NCI-H2107 treated with DMSO at 0.1 percent for 48 hours (cell line): Measurements from ENCODE around the gene OCEL1.
"Not testable (repeated sequence)": the region's sequence is repeated elsewhere in the genome, so short reads cannot be mapped to it uniquely, and the experiment has no call there.

Experiments
- DNase-seq: peaks from one replicate; lab custom pipeline; 2025; ENCODE audit not compliant: unreplicated experiment; lab: John Stamatoyannopoulos, UW

OCEL1 gene

GRCh38 chr19:17226002-17226933 lies at the start of gene OCEL1:
OCEL1 (plus strand) TSS chr19:17226226; CDS start chr19:17226248, 22 bp downstream.
- DNase-seq: peak; percentile 88

- DNase-seq: no peak
Measured at GRCh38 chr19:17178291-17178690, 47.7 kb upstream of the OCEL1 start.

GRCh38 chr19:17180997-17181702 lies 44.9 kb upstream of the OCEL1 start:
- DNase-seq: no peak

- no peak for DNase-seq
Measured at GRCh38 chr19:17183271-17183761, 42.7 kb upstream of the OCEL1 start.

- DNase-seq: no peak
Measured at GRCh38 chr19:17183858-17184321, 42.1 kb upstream of the OCEL1 start.

GRCh38 chr19:17184371-17184841 lies 41.6 kb upstream of the OCEL1 start:
- no peak for DNase-seq

- DNase-seq: no peak
Measured at GRCh38 chr19:17185590-17185989, 40.4 kb upstream of the OCEL1 start.

GRCh38 chr19:17191736-17192135 lies 34.3 kb upstream of the OCEL1 start:
- not testable (repeated sequence) for DNase-seq

- DNase-seq: no peak
Measured at GRCh38 chr19:17192751-17193150, 33.3 kb upstream of the OCEL1 start.

GRCh38 chr19:17194608-17195007 lies 31.4 kb upstream of the OCEL1 start:
- DNase-seq: no peak

- no peak for DNase-seq
Measured at GRCh38 chr19:17195106-17195505, 30.9 kb upstream of the OCEL1 start.

GRCh38 chr19:17196610-17197009 lies 29.4 kb upstream of the OCEL1 start:
- DNase-seq: no peak

- no peak for DNase-seq
Measured at GRCh38 chr19:17197666-17198065, 28.4 kb upstream of the OCEL1 start.

- DNase-seq: no peak
Measured at GRCh38 chr19:17200408-17201079, 25.5 kb upstream of the OCEL1 start.

GRCh38 chr19:17202249-17202648 lies 23.8 kb upstream of the OCEL1 start:
- DNase-seq: no peak

- DNase-seq: no peak
Measured at GRCh38 chr19:17202713-17203112, 23.3 kb upstream of the OCEL1 start.

- no peak for DNase-seq
Measured at GRCh38 chr19:17205237-17206140, 20.5 kb upstream of the OCEL1 start.

GRCh38 chr19:17206736-17207581 lies 19.1 kb upstream of the OCEL1 start:
- no peak for DNase-seq
